ENCODE results near the gene ZNF444.

The ZNF444 gene

GRCh38 chr19:56112313-56112709 lies 28.8 kb upstream of the ZNF444 start:
- no peak for TF ChIP-seq GATA1 (IDR thresholded peaks at IDR 0.05; ENCODE audit: low read depth, low read length)
- TF ChIP-seq POLR2A (IDR thresholded peaks at IDR 0.05; ENCODE audit: low read length): no peak
- DNase-seq: no peak

GRCh38 chr19:56113074-56113632 lies 27.9 kb upstream of the ZNF444 start:
- peak in 1 of 2 experiments; percentile 20 for DNase-seq

GRCh38 chr19:56114051-56114777 lies 26.9 kb upstream of the ZNF444 start:
- TF ChIP-seq POLR2A (IDR thresholded peaks at IDR 0.05; ENCODE audit: low read length) (no peak), GATA1 (IDR thresholded peaks at IDR 0.05; ENCODE audit: low read depth, low read length) (no peak)
- no peak for DNase-seq

More at GRCh38 chr19:56113074-56113632, 27.9 kb upstream of the ZNF444 start:
- TF ChIP-seq POLR2A (IDR thresholded peaks at IDR 0.05; ENCODE audit: low read length) (no peak), GATA1 (IDR thresholded peaks at IDR 0.05; ENCODE audit: low read depth, low read length) (no peak)

GRCh38 chr19:56114778-56115110 lies 26.3 kb upstream of the ZNF444 start:
- no peak for DNase-seq
- TF ChIP-seq POLR2A (IDR thresholded peaks at IDR 0.05; ENCODE audit: low read length) (no peak), GATA1 (IDR thresholded peaks at IDR 0.05; ENCODE audit: low read depth, low read length) (no peak)

GRCh38 chr19:56115490-56115889 lies 25.6 kb upstream of the ZNF444 start:
- TF ChIP-seq GATA1 (IDR thresholded peaks at IDR 0.05; ENCODE audit: low read depth, low read length): no peak
- no peak for TF ChIP-seq POLR2A (IDR thresholded peaks at IDR 0.05; ENCODE audit: low read length)
- no peak for DNase-seq

- TF ChIP-seq GATA1 (IDR thresholded peaks at IDR 0.05; ENCODE audit: low read depth, low read length): no peak
- no peak for TF ChIP-seq POLR2A (IDR thresholded peaks at IDR 0.05; ENCODE audit: low read length)
- DNase-seq: no peak
These were observed 24.5 kb upstream of the ZNF444 start for GRCh38 chr19:56116606-56117005.

GRCh38 chr19:56117376-56117884 lies 23.7 kb upstream of the ZNF444 start:
- no peak for DNase-seq
- TF ChIP-seq GATA1 (IDR thresholded peaks at IDR 0.05; ENCODE audit: low read depth, low read length) (no peak), POLR2A (IDR thresholded peaks at IDR 0.05; ENCODE audit: low read length) (no peak)

GRCh38 chr19:56117889-56118288 lies 23.2 kb upstream of the ZNF444 start:
- TF ChIP-seq GATA1 (IDR thresholded peaks at IDR 0.05; ENCODE audit: low read depth, low read length): no peak
- TF ChIP-seq POLR2A (IDR thresholded peaks at IDR 0.05; ENCODE audit: low read length): no peak
- no peak for DNase-seq

GRCh38 chr19:56118666-56119581 lies 22.2 kb upstream of the ZNF444 start:
- TF ChIP-seq GATA1 (IDR thresholded peaks at IDR 0.05; ENCODE audit: low read depth, low read length) (no peak), POLR2A (IDR thresholded peaks at IDR 0.05; ENCODE audit: low read length) (no peak)
- no peak for DNase-seq

- peak; percentile 57 to 74 for DNase-seq
- no peak for TF ChIP-seq GATA1 (IDR thresholded peaks at IDR 0.05; ENCODE audit: low read depth, low read length)
- no peak for TF ChIP-seq POLR2A (IDR thresholded peaks at IDR 0.05; ENCODE audit: low read length)
These were observed 21.5 kb upstream of the ZNF444 start for GRCh38 chr19:56119582-56119978.

- no peak for TF ChIP-seq GATA1 (IDR thresholded peaks at IDR 0.05; ENCODE audit: low read depth, low read length)
- peak; percentile 20 for TF ChIP-seq POLR2A (IDR thresholded peaks at IDR 0.05; ENCODE audit: low read length)
- no peak for DNase-seq
These were observed 21.1 kb upstream of the ZNF444 start for GRCh38 chr19:56120002-56120370.

- TF ChIP-seq POLR2A (IDR thresholded peaks at IDR 0.05; ENCODE audit: low read length): peak; percentile 29
- no peak for TF ChIP-seq GATA1 (IDR thresholded peaks at IDR 0.05; ENCODE audit: low read depth, low read length)
These were observed 20.5 kb upstream of the ZNF444 start for GRCh38 chr19:56120371-56121179.

More at GRCh38 chr19:56120371-56121179, 20.5 kb upstream of the ZNF444 start:
- DNase-seq: peak; percentile 89 to 91
